CD4-positive, alpha-beta T cell (primary cell): ENCODE data around the gene THNSL1. TPM values are rescaled to one million over a fixed set of nuclear protein-coding genes. Genes with fewer than 3 reads are reported as not detected.

ENCODE experiments used
- ATAC-seq: fragments of 200-7000 bp; cut with Tn5 transposase; one replicate; pipeline ENCODE4 v1.10.0; 2022; ENCODE audit warnings: mild to moderate bottlenecking; ENCODE audit not compliant: poor library complexity
- CTCF ChIA-PET: fragments of 350-600 bp; sonication (Branson Sonifier 250); formaldehyde crosslinking; loops from one replicate; lab custom pipeline; 2021; ENCODE audit warnings: antibody characterized with exemption, inconsistent platforms; lab: Charles Lee
- POLR2A ChIA-PET: fragments of 350-600 bp; sonication (Branson Sonifier 250); formaldehyde crosslinking; loops from one replicate; lab custom pipeline; 2021; ENCODE audit warnings: antibody characterized with exemption, inconsistent platforms; lab: Charles Lee
- DNase-seq, 14 experiments: peaks; one replicate each; pipeline ENCODE4 v3.0.0-alpha.2; 2013 to 2020; ENCODE audit warnings: mixed read lengths in 2 of 14
- H3K27ac ChIP-seq, 2 donors: one replicate each; pipeline versions ENCODE4 v1.5.1 to v1.7.0; 2013; ENCODE audit warnings: low read length in 2 of 2, low read depth in 1 of 2, mild to moderate bottlenecking in 1 of 2
- H3K27me3 ChIP-seq, 2 experiments: 1 replicate in 1 of 2; 2 replicates in 1 of 2; pipeline versions ENCODE4 v1.6.1 to v1.7.0; 2013; ENCODE audit warnings: low read length in 2 of 2, control low read depth in 1 of 2, mild to moderate bottlenecking in 1 of 2, moderate library complexity in 1 of 2; ENCODE audit not compliant: insufficient read depth in 2 of 2, control insufficient read depth in 1 of 2
- H3K36me3 ChIP-seq: one replicate; pipeline ENCODE4 v1.6.1; 2013; ENCODE audit warnings: low read length, control low read depth; ENCODE audit not compliant: insufficient read depth
- H3K4me1 ChIP-seq: one replicate; pipeline ENCODE4 v1.6.1; 2013; ENCODE audit warnings: low read length, control low read depth; ENCODE audit not compliant: insufficient read depth
- H3K4me3 ChIP-seq: one replicate; pipeline ENCODE4 v1.5.1; 2013; ENCODE audit warnings: mild to moderate bottlenecking, low read length, moderate library complexity
- H3K9me3 ChIP-seq, 2 experiments: 1 replicate in 1 of 2; 2 replicates in 1 of 2; pipeline versions ENCODE4 v1.6.1 to v1.7.0; 2013; ENCODE audit warnings: low read length in 2 of 2, mild to moderate bottlenecking in 2 of 2, control low read depth in 1 of 2, moderate library complexity in 1 of 2; ENCODE audit not compliant: control insufficient read depth in 1 of 2, insufficient read depth in 1 of 2
- H3K27ac Mint-ChIP-seq: one replicate; pipeline ENCODE4 v1.8.0; 2020; ENCODE audit warnings: mixed read lengths
- H3K27me3 Mint-ChIP-seq: one replicate; pipeline ENCODE4 v1.8.0; 2021; ENCODE audit warnings: mixed read lengths
- H3K36me3 Mint-ChIP-seq: one replicate; pipeline ENCODE4 v1.8.0; 2021; ENCODE audit warnings: low read depth, mixed read lengths
- H3K4me1 Mint-ChIP-seq: one replicate; pipeline ENCODE4 v1.8.0; 2021; ENCODE audit warnings: low read depth, mixed read lengths
- H3K4me3 Mint-ChIP-seq: one replicate; pipeline ENCODE4 v1.8.0; 2020; ENCODE audit warnings: mild to moderate bottlenecking, mixed read lengths
- H3K9me3 Mint-ChIP-seq: one replicate; pipeline ENCODE4 v1.8.0; 2020; ENCODE audit warnings: mixed read lengths
- CTCF ChIP-seq: fragments of 200-600 bp; IDR thresholded peaks from one replicate; pipeline ENCODE4 v1.8.0; 2022; ENCODE audit warnings: antibody characterized with exemption, mild to moderate bottlenecking
- intact Hi-C, 2 experiments: fragments of 100-400 bp; cut with DNase I in 1 of 2; cut with micrococcal nuclease in 1 of 2; formaldehyde crosslinking; loops; one replicate each; pipeline versions ENCODE4 v1.15.1 to v1.9.0; 2023 to 2025; cut with DNase I, micrococcal nuclease
- total RNA-seq, 174 experiments: library from RNA in 2 of 174; stranded (reverse) in 2 of 174; gene quantifications; one replicate each; pipeline ENCODE4 v1.2.3 and lab custom pipeline; 2021 to 2026

Gene THNSL1
- total RNA-seq, 2 experiments from 2014 or later: 0.31 to 0.52 TPM

DNA sequence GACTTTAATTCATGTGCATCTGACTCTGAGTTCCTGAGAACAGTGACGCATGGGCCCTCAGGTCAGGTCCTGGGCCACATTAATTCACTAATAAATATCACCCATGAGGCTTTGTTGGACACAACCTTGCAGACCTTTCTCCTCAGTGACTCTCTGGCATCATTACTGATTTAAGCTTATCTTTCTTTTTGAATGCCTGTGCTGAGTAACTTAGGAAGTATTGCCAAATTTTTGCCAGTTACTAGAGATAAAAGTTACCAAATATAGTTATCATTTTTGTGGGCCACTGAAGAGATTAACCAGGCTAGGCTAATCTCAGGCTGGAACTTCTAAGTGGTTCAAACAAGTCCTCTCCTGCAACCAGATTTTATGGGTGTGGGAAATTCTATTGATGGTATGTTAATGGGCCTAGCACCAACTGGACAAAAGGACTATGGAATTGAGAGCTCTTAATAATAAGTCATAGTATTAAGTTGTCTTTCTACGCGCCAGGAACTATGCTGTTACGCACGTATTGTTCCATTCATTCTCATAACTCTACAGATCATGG, 35.2 kb upstream of the THNSL1 start:
- no peaks in the 10 kb centered on the region for H3K36me3 ChIP-seq
- Mint-ChIP-seq H3K27me3 (no peaks in the 10 kb centered on the region), H3K4me1 (peaks cover 13% of the 10 kb centered on the region), H3K9me3 (no peaks in the 10 kb centered on the region), H3K27ac (no peak overlapping the region), H3K4me3 (no peak overlapping the region), H3K36me3 (no peaks in the 10 kb centered on the region)
- intact Hi-C loops: no loop called here
- no peak for ATAC-seq
- no peak for DNase-seq
- ChIA-PET CTCF (interaction anchor here (1.6 kb wide), 1 partner anchor 363 kb away, joined by 4 read pairs; no protein-coding TSS in a partner anchor), POLR2A (no interaction called here)
- no peak overlapping the region for H3K4me3 ChIP-seq
- no peaks in the 10 kb centered on the region for H3K9me3 ChIP-seq
- TF ChIP-seq CTCF: no peak
- no peak overlapping the region for H3K27ac ChIP-seq
- H3K27me3 ChIP-seq: no peaks in the 10 kb centered on the region
- H3K4me1 ChIP-seq: no peaks in the 10 kb centered on the region

DNA sequence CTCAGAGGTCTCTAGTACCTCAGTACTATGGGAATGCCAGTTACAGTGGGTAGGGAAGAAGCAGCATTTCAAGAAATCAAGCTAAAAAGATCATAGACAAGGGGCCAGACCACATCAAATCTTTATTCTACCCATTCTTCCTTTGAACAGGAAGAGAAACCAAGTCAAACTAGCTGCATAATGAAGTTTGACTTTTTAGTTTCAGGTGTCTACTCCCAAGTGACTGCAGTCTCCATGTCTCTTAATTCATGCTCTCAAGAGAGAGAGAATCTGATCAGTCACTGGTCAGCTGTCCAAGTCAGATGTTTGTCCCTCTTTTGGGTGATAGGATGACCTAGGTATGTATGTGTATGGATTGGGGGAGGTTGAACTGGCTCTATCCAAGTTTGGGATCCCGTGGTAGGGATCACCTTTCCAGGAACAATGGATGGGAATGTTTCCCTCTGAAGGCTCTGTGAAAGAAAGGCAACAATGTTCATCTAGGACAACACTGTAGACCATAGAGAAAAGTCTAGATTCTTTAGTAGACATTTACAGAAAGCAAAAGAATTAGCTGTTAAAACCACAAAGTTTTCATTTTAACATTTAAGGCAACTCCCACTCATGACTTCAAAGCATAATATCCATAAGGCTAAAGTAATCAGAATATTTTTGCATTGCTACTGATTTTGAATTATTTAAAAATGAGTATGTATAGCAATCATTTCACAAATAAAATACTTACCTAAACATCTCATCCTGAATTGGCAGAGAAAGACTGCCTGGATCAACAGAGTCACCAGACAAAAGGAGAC, 33.9 kb upstream of the THNSL1 start:
- Mint-ChIP-seq H3K27ac (no peak overlapping the region), H3K9me3 (no peaks in the 10 kb centered on the region), H3K36me3 (no peaks in the 10 kb centered on the region), H3K4me3 (no peak overlapping the region), H3K4me1 (peaks cover 13% of the 10 kb centered on the region), H3K27me3 (no peaks in the 10 kb centered on the region)
- intact Hi-C loops: no loop called here
- no peak overlapping the region for H3K27ac ChIP-seq
- no peaks in the 10 kb centered on the region for H3K9me3 ChIP-seq
- CTCF ChIA-PET: interaction anchor here (1.6 kb wide), 1 partner anchor 365 kb away, joined by 4 read pairs; no protein-coding TSS in a partner anchor
- H3K4me3 ChIP-seq: no peak overlapping the region
- no peaks in the 10 kb centered on the region for H3K27me3 ChIP-seq
- no peak for TF ChIP-seq CTCF
- H3K36me3 ChIP-seq: no peaks in the 10 kb centered on the region
- no peaks in the 10 kb centered on the region for H3K4me1 ChIP-seq
- POLR2A ChIA-PET: no interaction called here
- DNase-seq: no peak
- no peak for ATAC-seq

DNA sequence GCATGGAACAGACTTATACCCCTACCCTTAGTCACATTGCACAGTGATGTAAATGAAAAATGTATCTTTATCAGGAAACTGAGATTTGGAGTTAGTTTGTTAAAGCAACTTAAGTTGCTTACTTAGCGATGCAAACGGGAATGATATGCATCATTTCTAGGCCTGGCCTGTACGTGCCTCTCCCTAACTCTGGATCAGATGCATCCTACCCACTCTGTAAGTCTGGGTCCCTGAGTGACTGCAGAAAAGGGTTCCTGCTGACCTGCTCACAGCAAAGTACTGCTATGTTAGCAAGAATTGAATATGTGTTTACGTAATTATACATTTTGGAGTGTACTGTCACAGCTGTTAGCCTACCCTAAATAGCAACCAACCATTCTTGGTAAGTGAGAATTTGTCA, 33.3 kb upstream of the THNSL1 start:
- ChIA-PET CTCF (no interaction called here), POLR2A (interaction anchor here (0.6 kb wide), 1 partner anchor 33 kb away, joined by 3 read pairs; the partner anchor contains the start of gene THNSL1)
- intact Hi-C loops: no loop called here
- H3K4me3 Mint-ChIP-seq: no peak overlapping the region
- Histone ChIP-seq H3K9me3 (no peaks in the 10 kb centered on the region), H3K4me1 (no peaks in the 10 kb centered on the region), H3K27ac (no peak overlapping the region), H3K36me3 (no peaks in the 10 kb centered on the region), H3K27me3 (no peaks in the 10 kb centered on the region), H3K4me3 (no peak overlapping the region)
- no peak overlapping the region for H3K27ac Mint-ChIP-seq
- no peaks in the 10 kb centered on the region for H3K36me3 Mint-ChIP-seq
- DNase-seq: no peak
- no peaks in the 10 kb centered on the region for H3K9me3 Mint-ChIP-seq
- H3K27me3 Mint-ChIP-seq: no peaks in the 10 kb centered on the region
- no peak for TF ChIP-seq CTCF
- no peak for ATAC-seq
- H3K4me1 Mint-ChIP-seq: peaks cover 13% of the 10 kb centered on the region
